Measurements from ENCODE around the gene RNPS1.
A peak's percentile ranks its signal among the peaks of the same experiment; 100 is the strongest.
"Not testable (repeated sequence)": the region's sequence is repeated elsewhere in the genome, so short reads cannot be mapped to it uniquely, and the experiment has no call there.

RNPS1 gene

DNA sequence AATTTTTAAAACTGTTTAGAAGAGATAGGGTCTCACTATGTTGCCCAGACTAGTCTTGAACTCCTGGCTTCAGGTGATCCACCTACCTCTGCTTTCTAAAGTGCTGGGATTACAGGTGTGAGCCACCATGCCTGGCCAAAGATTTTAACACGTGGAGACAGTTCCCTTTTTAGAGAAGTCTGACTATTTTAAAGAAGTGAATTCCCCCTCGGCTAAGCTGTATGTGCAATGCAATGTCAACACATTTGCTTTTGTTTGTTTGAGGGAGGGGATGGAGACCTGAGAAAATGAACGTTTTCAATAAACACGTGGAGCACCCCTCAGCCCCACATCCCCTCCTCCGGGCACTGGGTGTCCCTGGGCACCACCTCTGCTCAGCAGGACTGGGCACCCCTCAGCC is 14.3 kb upstream of the RNPS1 start:
- DNase-seq: no peak

GRCh38 chr16:2280981-2281542 is 13.1 kb upstream of the RNPS1 start:
- no peak for DNase-seq

- no peak for DNase-seq
Observed at GRCh38 chr16:2280461-2280860, 12.5 kb upstream of the RNPS1 start.

GRCh38 chr16:2278956-2279800 is 11.3 kb upstream of the RNPS1 start:
- no peak for DNase-seq

- no peak for DNase-seq
Observed at GRCh38 chr16:2278272-2278608, 10.3 kb upstream of the RNPS1 start.

DNA sequence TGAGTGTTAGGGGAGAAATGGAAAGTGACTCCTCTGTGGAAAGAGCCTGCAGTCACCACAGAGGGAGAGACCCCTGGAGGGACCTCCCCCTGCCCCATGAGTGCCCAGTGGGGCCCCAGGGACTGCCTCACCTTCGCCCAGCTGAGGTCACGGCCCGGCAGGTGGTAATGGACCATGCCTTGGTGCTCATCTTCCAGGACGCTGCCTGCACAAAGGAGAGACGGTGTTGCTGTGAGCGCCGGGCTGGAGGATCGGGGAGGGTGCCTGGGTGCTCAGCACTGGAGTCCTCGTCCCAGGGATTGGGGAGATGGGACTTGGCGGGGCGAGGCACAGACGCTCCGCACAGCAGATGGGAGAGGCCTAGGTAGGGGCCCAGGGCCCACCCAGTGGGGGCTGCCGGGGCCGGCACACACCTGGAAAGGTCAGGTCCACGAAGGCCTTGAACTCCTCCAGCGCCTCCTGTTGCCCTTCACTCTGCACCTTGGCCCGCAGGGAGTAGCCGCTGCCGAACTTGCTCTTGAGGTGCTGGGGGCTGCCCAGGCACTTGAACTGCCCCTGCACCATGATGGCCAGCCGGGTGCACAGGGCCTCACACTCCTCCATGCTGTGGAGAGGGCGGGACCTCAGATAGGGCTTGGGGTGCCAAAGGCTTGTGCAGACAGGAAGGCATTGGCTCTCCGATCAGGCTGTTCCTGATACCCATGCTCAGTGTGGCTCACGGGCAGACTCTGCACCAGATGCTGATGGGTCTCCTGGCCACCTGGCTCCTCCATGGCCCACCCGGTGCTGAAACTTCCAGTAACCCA is 9.7 kb upstream of the RNPS1 start:
- no peak for DNase-seq

- no peak for DNase-seq
Observed at GRCh38 chr16:2276368-2277195, 8.7 kb upstream of the RNPS1 start.

- DNase-seq: no peak
Observed at GRCh38 chr16:2275476-2276367, 7.8 kb upstream of the RNPS1 start.

GRCh38 chr16:2273931-2274330 is 6.0 kb upstream of the RNPS1 start:
- DNase-seq: no peak

DNA sequence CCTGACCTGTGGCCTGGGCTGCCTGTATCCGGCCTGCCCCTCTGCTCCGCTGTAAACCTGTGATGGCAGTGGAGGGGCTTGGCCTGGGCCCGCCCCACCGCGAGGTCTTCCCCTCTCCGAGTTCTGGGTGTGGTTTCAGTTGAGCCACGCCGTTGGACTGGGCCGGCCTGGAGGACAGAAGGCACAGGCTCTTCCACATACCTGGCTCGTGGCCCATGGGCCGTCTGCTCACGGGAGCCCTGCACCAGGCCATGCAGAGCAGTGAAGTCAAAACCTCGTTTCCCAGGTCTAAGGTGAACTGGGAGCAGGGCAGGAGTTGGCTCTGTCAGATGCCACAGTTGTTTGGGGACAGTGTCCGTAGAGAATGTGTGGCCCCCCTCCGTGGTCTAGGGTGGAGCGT is 5.6 kb upstream of the RNPS1 start:
- DNase-seq: no peak

- no peak for DNase-seq
Observed at GRCh38 chr16:2271848-2272461, 4.0 kb upstream of the RNPS1 start.

- no peak for DNase-seq
Observed at GRCh38 chr16:2270588-2271470, 2.9 kb upstream of the RNPS1 start.

- DNase-seq: no peak
Observed at GRCh38 chr16:2270070-2270462, 2.1 kb upstream of the RNPS1 start.

GRCh38 chr16:2267505-2267912 is 417 bp downstream of the RNPS1 start:
- DNase-seq: not testable (repeated sequence)

GRCh38 chr16:2266887-2267286 is 1.0 kb downstream of the RNPS1 start:
- DNase-seq: peak; percentile 35

DNA sequence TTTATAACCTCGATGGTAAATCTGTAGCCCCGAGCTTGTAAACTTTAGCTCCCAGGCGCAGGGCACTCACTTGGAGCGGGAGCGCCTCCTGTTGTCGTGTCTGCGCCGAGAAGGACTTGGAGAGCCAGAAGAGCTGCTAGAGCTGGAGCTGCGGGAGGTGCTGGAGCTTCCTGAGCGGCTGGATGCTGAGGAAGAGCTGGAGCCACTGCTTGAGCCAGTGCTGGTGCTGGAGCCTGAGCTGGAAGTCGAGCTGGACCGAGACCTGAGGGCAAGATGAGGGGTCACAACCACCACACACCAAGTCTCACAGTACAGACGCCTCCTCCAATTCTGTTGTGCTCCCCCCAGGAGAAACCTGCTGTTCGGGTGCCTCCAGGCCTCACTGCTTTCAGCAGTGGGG is 4.9 kb downstream of the RNPS1 start:
- DNase-seq: not testable (repeated sequence)

- no peak for DNase-seq
Observed at GRCh38 chr16:2260250-2260649, 7.7 kb downstream of the RNPS1 start.

GRCh38 chr16:2258530-2258929 is 9.4 kb downstream of the RNPS1 start:
- not testable (repeated sequence) for DNase-seq

DNA sequence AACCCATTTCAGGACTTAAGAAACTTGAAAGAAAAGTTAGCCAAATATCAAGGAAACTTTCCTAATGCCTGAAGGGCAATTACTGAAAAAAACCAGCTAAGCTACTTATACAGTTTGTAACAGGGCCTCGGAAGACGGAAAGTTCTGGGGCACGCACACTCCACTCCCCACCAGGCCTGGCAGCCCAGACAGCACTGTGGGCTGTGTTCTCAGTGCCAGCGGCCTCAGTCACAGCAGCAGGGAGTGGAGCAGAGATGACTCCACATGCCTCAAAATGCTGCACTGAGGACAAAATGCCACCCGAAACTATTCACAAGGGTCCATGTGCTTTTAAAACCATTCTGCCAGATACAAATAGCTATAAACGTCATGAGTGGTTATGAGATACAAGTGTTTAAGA is 10.2 kb downstream of the RNPS1 start:
- no peak for DNase-seq

DNA sequence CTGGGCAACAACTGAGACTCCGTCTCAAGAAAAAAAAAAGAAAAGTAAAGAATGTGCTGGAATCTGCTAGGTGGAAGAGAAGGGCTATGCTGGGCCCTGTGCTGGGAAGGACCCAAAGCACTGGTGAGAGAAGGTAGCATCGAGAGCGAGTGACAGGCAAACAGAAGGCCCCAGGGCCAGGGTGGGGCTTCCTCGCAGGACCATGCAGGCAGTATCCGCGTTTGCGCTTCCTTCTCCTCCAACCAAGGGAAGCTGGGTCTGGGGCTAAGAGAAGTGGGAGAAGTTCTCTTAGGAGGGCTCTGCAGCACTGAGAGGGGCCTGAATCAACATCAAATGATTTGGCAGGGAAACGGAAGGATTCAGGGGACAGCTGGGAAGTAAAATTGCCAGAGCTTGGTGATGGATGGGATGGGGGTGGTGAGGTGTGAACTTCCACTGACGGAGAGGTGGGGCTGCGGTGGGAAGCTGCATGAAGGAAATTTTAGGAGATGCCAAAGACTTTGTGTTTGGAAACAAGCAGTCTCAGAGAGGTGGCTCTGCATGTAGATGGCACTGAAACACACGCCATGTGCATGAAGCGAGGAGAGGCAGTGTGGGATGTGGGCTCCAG is 11.3 kb downstream of the RNPS1 start:
- no peak for DNase-seq

Measured in activated CD4-positive, alpha-beta T cell treated with anti-CD3 and anti-CD28 coated beads for 48 hours (primary cell).